Thymus (tissue), 11 donors: ENCODE measurements around the gene MAP3K8. TPM values are rescaled to one million over a fixed set of nuclear protein-coding genes. Genes with fewer than 3 reads are reported as not detected.

Experiments used
- DNase-seq, 9 donors: peaks; one replicate each; pipeline ENCODE4 v3.0.0-alpha.2; 2013; ENCODE audit warnings: low spot score in 9 of 9, low read depth in 6 of 9, missing footprints in 1 of 9
- H3K27ac ChIP-seq, 2 donors: one replicate each; pipeline ENCODE4 v1.5.1; 2013; ENCODE audit warnings: control low read depth in 1 of 2, low read depth in 1 of 2, low read length in 1 of 2, mild to moderate bottlenecking in 1 of 2, moderate library complexity in 1 of 2
- H3K27me3 ChIP-seq, 2 donors: one replicate each; pipeline ENCODE4 v1.5.1; 2013; ENCODE audit warnings: low read length in 1 of 2; ENCODE audit not compliant: control insufficient read depth in 2 of 2, insufficient read depth in 1 of 2
- H3K36me3 ChIP-seq, 2 donors: one replicate each; pipeline ENCODE4 v1.5.1; 2013; ENCODE audit warnings: low read length in 1 of 2, mild to moderate bottlenecking in 1 of 2, moderate library complexity in 1 of 2; ENCODE audit not compliant: control insufficient read depth in 2 of 2, insufficient read depth in 2 of 2
- H3K4me1 ChIP-seq, 2 donors: one replicate each; pipeline ENCODE4 v1.5.1; 2013; ENCODE audit warnings: low read length in 2 of 2; ENCODE audit not compliant: control insufficient read depth in 2 of 2, insufficient read depth in 2 of 2
- H3K4me3 ChIP-seq, 2 donors: one replicate each; pipeline ENCODE4 v1.5.1; 2013; ENCODE audit warnings: low read length in 2 of 2, control low read depth in 1 of 2, mild to moderate bottlenecking in 1 of 2
- H3K9me3 ChIP-seq, 2 donors: one replicate each; pipeline ENCODE4 v1.5.1; 2013; ENCODE audit warnings: low read length in 1 of 2, mild to moderate bottlenecking in 1 of 2; ENCODE audit not compliant: control insufficient read depth in 2 of 2, insufficient read depth in 1 of 2
- WGBS: extraction: QIAGEN DNeasy Blood & Tissue Kit; methylation state at CpG from one replicate; pipeline ENCODE4 v1.1.7; 2013; 5-methylcytosine and 5-hydroxymethylcytosine counted together
- polyA plus RNA-seq: library from polyadenylated mRNA; stranded (reverse); fragments of 200-250 nt; gene quantifications from one replicate; pipeline ENCODE4 v1.2.3, GENCODE V29; 2013
- total RNA-seq: library from RNA; stranded (reverse); fragments of 120-200 nt; gene quantifications from one replicate; pipeline ENCODE4 v1.2.4, GENCODE V29; 2013
- donor health status: healthy.

MAP3K8 gene
- total and polyA plus RNA-seq, 2 donors: 7.5 to 54.3 TPM

DNA sequence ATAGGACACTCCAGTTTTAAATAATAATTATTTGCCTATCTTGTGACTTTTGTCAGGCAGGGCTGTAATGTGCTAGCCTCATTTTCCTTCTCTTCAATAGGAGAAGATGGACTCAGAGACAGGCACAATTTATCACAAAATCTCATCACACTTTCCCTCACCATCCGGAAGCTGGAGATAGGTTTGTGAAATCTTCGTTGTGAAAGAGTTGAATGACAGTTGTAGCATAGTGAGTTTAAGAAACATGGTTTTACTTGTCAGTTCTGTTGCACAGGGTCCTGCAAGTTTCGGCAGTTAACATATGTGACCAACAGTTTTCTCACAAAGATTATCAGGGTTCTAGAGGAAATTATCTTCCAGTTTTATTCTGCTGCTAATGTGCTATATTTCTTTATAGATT lies 37.7 kb upstream of the MAP3K8 start:
- peaks cover 0 to 16% of the 10 kb centered on the region in 2 donors for H3K4me1 ChIP-seq
- no peak overlapping the region for H3K27ac ChIP-seq
- no peak for DNase-seq
- no peak overlapping the region for H3K4me3 ChIP-seq
- WGBS: 90% methylated on average over 3 of the region's 3 CpGs
- H3K36me3 ChIP-seq: no peaks in the 10 kb centered on the region
- peaks cover 0 to 2% of the 10 kb centered on the region in 2 donors for H3K27me3 ChIP-seq
- no peaks in the 10 kb centered on the region for H3K9me3 ChIP-seq

DNA sequence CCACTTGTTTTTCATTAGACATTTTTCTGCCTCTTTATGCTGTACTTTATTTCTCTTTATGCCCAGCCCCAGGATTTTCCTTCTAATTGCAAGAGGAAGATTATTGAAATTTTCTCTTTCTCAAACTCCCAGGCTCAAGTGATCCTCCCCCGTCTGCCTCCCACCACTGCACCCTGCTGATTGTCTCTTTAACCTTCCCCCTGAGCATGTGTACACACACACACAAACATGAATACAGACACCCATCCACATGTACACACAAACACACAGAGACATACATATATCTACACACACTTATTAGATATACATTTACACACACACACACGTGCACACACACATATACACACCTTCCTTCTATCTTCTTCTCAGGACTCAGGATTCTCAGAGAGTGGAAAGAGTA lies 37.3 kb upstream of the MAP3K8 start:
- WGBS: 94% methylated on average over 2 of the region's 2 CpGs
- Histone ChIP-seq H3K27ac (no peak overlapping the region), H3K27me3 (peaks cover 0 to 2% of the 10 kb centered on the region in 2 donors)

DNA sequence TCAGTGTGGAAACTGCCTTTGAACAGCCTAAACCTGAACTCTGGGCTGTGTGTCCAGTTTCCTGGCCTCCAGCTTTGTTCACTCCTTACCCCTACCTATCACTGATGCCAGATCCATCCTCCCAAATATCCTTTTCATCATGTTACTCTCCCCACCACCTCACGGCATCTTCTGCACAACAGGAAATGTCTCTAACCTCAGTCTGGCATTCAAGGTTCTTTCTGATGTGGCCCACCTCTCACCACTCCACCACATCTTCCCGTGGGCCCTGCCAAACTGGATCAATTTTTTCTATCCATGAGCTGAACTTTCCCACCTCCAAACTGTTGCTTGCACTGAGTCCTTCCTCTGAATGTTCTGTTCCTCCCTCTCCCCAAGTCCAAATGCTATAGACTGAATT lies 35.8 kb upstream of the MAP3K8 start:
- Histone ChIP-seq H3K9me3 (no peaks in the 10 kb centered on the region), H3K27me3 (peaks cover 0 to 2% of the 10 kb centered on the region in 2 donors), H3K36me3 (no peaks in the 10 kb centered on the region), H3K4me3 (no peak overlapping the region), H3K4me1 (peaks cover 0 to 13% of the 10 kb centered on the region in 2 donors), H3K27ac (no peak overlapping the region)
- WGBS: 4% methylated on average over 2 of the region's 2 CpGs
- peak in 1 of 9 donors; percentile 31 for DNase-seq

More for the DNA sequence above, 37.3 kb upstream of the MAP3K8 start:
- no peaks in the 10 kb centered on the region for H3K9me3 ChIP-seq
- peaks cover 0 to 16% of the 10 kb centered on the region in 2 donors for H3K4me1 ChIP-seq
- DNase-seq: no peak
- no peak overlapping the region for H3K4me3 ChIP-seq
- H3K36me3 ChIP-seq: no peaks in the 10 kb centered on the region

DNA sequence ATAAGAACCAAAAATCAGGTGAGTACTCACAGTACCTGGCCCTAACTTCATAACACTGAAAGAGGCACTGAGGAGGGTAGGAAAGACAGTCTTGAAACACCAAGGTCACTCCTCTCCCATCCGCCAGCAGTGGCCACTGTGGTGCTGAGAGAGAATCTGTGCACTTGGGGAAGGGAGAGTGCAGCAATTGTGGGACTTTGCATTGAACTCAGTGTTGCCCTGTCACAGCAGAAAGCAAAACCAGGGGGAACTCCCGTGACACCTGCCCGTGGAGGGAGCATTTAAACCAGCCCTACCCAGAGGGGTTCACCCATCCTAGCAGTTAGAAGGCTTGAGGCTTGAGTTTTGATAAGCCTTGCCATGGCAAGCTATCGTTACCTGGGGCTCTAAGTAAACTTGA lies 35.2 kb upstream of the MAP3K8 start:
- H3K4me3 ChIP-seq: no peak overlapping the region
- peaks cover 0 to 2% of the 10 kb centered on the region in 2 donors for H3K27me3 ChIP-seq
- H3K9me3 ChIP-seq: no peaks in the 10 kb centered on the region
- H3K36me3 ChIP-seq: no peaks in the 10 kb centered on the region
- peaks cover 0 to 13% of the 10 kb centered on the region in 2 donors for H3K4me1 ChIP-seq
- no peak for DNase-seq
- H3K27ac ChIP-seq: no peak overlapping the region
- 63% methylated on average over 4 of the region's 4 CpGs for WGBS

GRCh38 chr10:30403494-30403893 lies 30.5 kb upstream of the MAP3K8 start:
- peaks cover 0 to 7% of the 10 kb centered on the region in 2 donors for H3K4me1 ChIP-seq
- 97% methylated on average over 18 of the region's 18 CpGs for WGBS
- no peak overlapping the region for H3K4me3 ChIP-seq
- H3K27ac ChIP-seq: no peak overlapping the region
- no peak for DNase-seq
- peaks cover 0 to 2% of the 10 kb centered on the region in 2 donors for H3K27me3 ChIP-seq
- H3K36me3 ChIP-seq: no peaks in the 10 kb centered on the region
- H3K9me3 ChIP-seq: no peaks in the 10 kb centered on the region

GRCh38 chr10:30404540-30404939 lies 29.4 kb upstream of the MAP3K8 start:
- no peaks in the 10 kb centered on the region for H3K36me3 ChIP-seq
- no peaks in the 10 kb centered on the region for H3K27me3 ChIP-seq
- H3K4me1 ChIP-seq: no peaks in the 10 kb centered on the region
- DNase-seq: no peak
- 96% methylated on average over 5 of the region's 5 CpGs for WGBS
- no peaks in the 10 kb centered on the region for H3K9me3 ChIP-seq
- H3K27ac ChIP-seq: no peak overlapping the region
- no peak overlapping the region for H3K4me3 ChIP-seq

DNA sequence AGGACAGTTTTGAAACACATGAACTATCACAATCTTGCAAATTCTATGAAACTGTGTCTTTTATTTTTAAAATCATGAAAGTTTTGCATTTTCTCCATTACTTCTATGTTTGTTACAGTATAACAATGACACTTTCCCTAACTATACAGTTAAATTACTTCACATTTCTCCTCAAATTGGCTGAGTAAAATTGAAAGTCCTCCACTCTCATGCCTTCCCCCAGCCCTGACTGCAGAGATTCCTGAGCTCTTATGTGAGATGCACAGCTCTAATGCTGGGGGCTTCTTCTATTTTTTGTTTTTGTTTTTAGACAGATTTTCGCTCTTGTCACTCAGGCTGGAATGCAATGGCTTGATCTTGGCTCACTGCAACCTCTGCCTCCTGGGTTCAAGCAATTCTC lies 22.7 kb upstream of the MAP3K8 start:
- WGBS: 100% methylated on average over 1 of the region's 1 CpG

GRCh38 chr10:30412901-30413300 lies 21.1 kb upstream of the MAP3K8 start:
- no peaks in the 10 kb centered on the region for H3K27me3 ChIP-seq
- no peak for DNase-seq
- H3K9me3 ChIP-seq: no peaks in the 10 kb centered on the region
- H3K27ac ChIP-seq: no peak overlapping the region
- no peak overlapping the region for H3K4me3 ChIP-seq
- H3K36me3 ChIP-seq: no peaks in the 10 kb centered on the region
- peaks cover 0 to 4% of the 10 kb centered on the region in 2 donors for H3K4me1 ChIP-seq

More for the DNA sequence above, 22.7 kb upstream of the MAP3K8 start:
- DNase-seq: no peak
- Histone ChIP-seq H3K36me3 (no peaks in the 10 kb centered on the region), H3K27me3 (no peaks in the 10 kb centered on the region), H3K27ac (no peak overlapping the region), H3K4me1 (no peaks in the 10 kb centered on the region), H3K9me3 (no peaks in the 10 kb centered on the region), H3K4me3 (no peak overlapping the region)

- 34% methylated on average over 3 of the region's 3 CpGs for WGBS
- Histone ChIP-seq H3K4me1 (peaks cover 4 to 8% of the 10 kb centered on the region in 2 donors), H3K27ac (no peak overlapping the region), H3K4me3 (no peak overlapping the region), H3K36me3 (no peaks in the 10 kb centered on the region), H3K27me3 (no peaks in the 10 kb centered on the region), H3K9me3 (no peaks in the 10 kb centered on the region)
- peak in 1 of 9 donors; percentile 68 for DNase-seq
These were observed 19.9 kb upstream of the MAP3K8 start for GRCh38 chr10:30413996-30414576.
